Glutamatergic neuron (in vitro differentiated cells): ENCODE data around the gene SOX10. TPM values are rescaled to one million over a fixed set of nuclear protein-coding genes. Genes with fewer than 3 reads are reported as not detected.

Experiments used
- DNase-seq: peaks from one replicate; pipeline ENCODE4 v3.0.0; 2022
- H3K27ac Mint-ChIP-seq: one replicate; pipeline ENCODE4 v1.8.0; 2020; ENCODE audit warnings: mild to moderate bottlenecking, mixed read lengths, inconsistent platforms; ENCODE audit not compliant: unreplicated experiment
- H3K27me3 Mint-ChIP-seq: one replicate; pipeline ENCODE4 v1.8.0; 2020; ENCODE audit warnings: mild to moderate bottlenecking, moderate library complexity, mixed read lengths, inconsistent platforms; ENCODE audit not compliant: unreplicated experiment
- H3K36me3 Mint-ChIP-seq: one replicate; pipeline ENCODE4 v1.8.0; 2020; ENCODE audit warnings: mild to moderate bottlenecking, mixed read lengths, inconsistent platforms; ENCODE audit not compliant: unreplicated experiment
- H3K4me1 Mint-ChIP-seq: one replicate; pipeline ENCODE4 v1.8.0; 2020; ENCODE audit warnings: mild to moderate bottlenecking, low read depth, mixed read lengths, inconsistent platforms; ENCODE audit not compliant: unreplicated experiment
- H3K4me3 Mint-ChIP-seq: one replicate; pipeline ENCODE4 v1.8.0; 2020; ENCODE audit warnings: mild to moderate bottlenecking, mixed read lengths, inconsistent platforms; ENCODE audit not compliant: unreplicated experiment
- H3K9me3 Mint-ChIP-seq: one replicate; pipeline ENCODE4 v1.8.0; 2020; ENCODE audit warnings: mild to moderate bottlenecking, moderate library complexity, mixed read lengths, inconsistent platforms; ENCODE audit not compliant: unreplicated experiment
- long read RNA-seq: library from polyadenylated mRNA; unstranded; transcript quantifications from one replicate; pipeline ENCODE4 v2.0.0, GENCODE V29; 2020; ENCODE audit not compliant: unreplicated experiment
- total RNA-seq: library from RNA; stranded (reverse); fragmentation: NEBNext Ultra II Directional; extraction: Animal tissue kit (Norgen Biotek cat#: 25700); gene quantifications from one replicate; pipeline ENCODE4 v1.2.1, GENCODE V29; 2021; ENCODE audit not compliant: unreplicated experiment
- TF ChIP-seq, protein P1 (sequence below): fragments of 200-600 bp; sonication (generic); IDR thresholded peaks from one replicate; pipeline ENCODE4 v1.5.0; 2021; ENCODE audit not compliant: partially characterized antibody, unreplicated experiment

The SOX10 gene
- total RNA-seq = not detected
- long read RNA-seq = 0 reads

- Mint-ChIP-seq H3K9me3 (peaks cover 1% of the 10 kb centered on the region), H3K27ac (no peak within 1 kb of the TSS), H3K4me3 (no peak within 1 kb of the TSS), H3K4me1 (no peaks in the 10 kb centered on the region), H3K27me3 (peaks cover 15% of the 10 kb centered on the region), H3K36me3 (no peaks in the 10 kb centered on the region)
- DNase-seq = peak; percentile 37
- TF ChIP-seq, protein P1, sequence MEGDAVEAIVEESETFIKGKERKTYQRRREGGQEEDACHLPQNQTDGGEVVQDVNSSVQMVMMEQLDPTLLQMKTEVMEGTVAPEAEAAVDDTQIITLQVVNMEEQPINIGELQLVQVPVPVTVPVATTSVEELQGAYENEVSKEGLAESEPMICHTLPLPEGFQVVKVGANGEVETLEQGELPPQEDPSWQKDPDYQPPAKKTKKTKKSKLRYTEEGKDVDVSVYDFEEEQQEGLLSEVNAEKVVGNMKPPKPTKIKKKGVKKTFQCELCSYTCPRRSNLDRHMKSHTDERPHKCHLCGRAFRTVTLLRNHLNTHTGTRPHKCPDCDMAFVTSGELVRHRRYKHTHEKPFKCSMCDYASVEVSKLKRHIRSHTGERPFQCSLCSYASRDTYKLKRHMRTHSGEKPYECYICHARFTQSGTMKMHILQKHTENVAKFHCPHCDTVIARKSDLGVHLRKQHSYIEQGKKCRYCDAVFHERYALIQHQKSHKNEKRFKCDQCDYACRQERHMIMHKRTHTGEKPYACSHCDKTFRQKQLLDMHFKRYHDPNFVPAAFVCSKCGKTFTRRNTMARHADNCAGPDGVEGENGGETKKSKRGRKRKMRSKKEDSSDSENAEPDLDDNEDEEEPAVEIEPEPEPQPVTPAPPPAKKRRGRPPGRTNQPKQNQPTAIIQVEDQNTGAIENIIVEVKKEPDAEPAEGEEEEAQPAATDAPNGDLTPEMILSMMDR = no peak
These were observed at the start of gene SOX10 for GRCh38 chr22:37983860-37984791. Gene SOX10 (minus strand): TSS chr22:37984555. CDS start chr22:37983784, 771 bp downstream.

DNA sequence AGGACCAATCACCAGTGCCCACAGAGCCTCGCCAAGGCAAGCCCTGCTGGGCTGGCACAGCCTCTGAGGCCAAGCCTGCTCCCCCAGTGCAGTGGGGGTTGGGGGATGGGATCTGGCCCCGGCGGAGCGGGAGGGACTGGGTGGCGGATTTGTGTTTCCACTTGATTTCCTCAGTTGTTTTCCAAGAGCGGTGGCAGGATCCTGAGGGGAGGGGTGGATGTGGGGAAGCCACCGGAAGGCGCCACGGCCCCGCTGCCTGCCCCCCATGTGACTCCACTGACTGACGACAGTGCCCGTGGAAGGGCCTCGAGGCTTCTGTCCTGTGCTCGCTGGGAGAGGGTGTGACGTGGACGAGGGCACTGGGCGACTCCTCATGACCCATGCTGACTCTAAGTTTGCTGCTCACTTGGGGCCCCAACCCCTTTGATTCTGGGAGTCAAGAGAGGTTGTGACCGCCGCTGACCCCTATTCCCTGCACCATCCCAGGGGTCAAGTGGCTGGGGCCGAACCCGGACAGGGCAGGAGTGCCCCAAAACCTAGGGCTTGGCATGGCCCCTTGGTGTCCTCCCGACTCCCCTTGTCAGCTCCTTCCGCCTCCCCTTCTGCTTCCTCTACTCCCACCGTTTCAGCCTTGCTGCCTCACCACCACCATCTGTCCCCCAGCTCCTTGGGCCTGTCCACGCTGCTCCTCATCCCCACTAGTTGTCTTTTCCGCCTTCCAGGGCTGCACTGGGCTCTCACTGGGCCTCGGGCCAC lies 49.3 kb upstream of the SOX10 start:
- peaks cover 4% of the 10 kb centered on the region for H3K9me3 Mint-ChIP-seq
- H3K27ac Mint-ChIP-seq = peak overlapping the region; percentile 72
- no peaks in the 10 kb centered on the region for H3K36me3 Mint-ChIP-seq
- TF ChIP-seq, protein P1 = no peak
- peaks cover 9% of the 10 kb centered on the region for H3K27me3 Mint-ChIP-seq
- H3K4me3 Mint-ChIP-seq = no peak overlapping the region
- DNase-seq = no peak
- H3K4me1 Mint-ChIP-seq = peaks cover 8% of the 10 kb centered on the region

- H3K27me3 Mint-ChIP-seq = peaks cover 9% of the 10 kb centered on the region
- no peaks in the 10 kb centered on the region for H3K36me3 Mint-ChIP-seq
- no peak overlapping the region for H3K4me3 Mint-ChIP-seq
- DNase-seq = no peak
- H3K9me3 Mint-ChIP-seq = peaks cover 4% of the 10 kb centered on the region
- H3K4me1 Mint-ChIP-seq = peaks cover 8% of the 10 kb centered on the region
- TF ChIP-seq, protein P1 = no peak
- H3K27ac Mint-ChIP-seq = no peak overlapping the region
These were observed 48.5 kb upstream of the SOX10 start for GRCh38 chr22:38032681-38033521.

GRCh38 chr22:38031491-38031890 lies 47.1 kb upstream of the SOX10 start:
- Mint-ChIP-seq H3K36me3 (no peaks in the 10 kb centered on the region), H3K9me3 (peaks cover 3% of the 10 kb centered on the region), H3K4me3 (no peak overlapping the region), H3K4me1 (peaks cover 8% of the 10 kb centered on the region), H3K27me3 (peaks cover 6% of the 10 kb centered on the region), H3K27ac (no peak overlapping the region)
- no peak for DNase-seq
- TF ChIP-seq, protein P1 = no peak
